ENCODE data around the gene NCLN.

NCLN gene

GRCh38 chr19:3142292-3142670 is 43.4 kb upstream of the NCLN start:
- TF ChIP-seq POLR2AphosphoS5 (IDR thresholded peaks at IDR 0.05; ENCODE audit: low read depth) (no peak), SPI1 (IDR thresholded peaks at IDR 0.05; ENCODE audit: borderline replicate concordance, low read depth) (no peak), GABPA (IDR thresholded peaks at IDR 0.05; ENCODE audit: low read depth) (no peak), CTCF (IDR thresholded peaks at IDR 0.05; ENCODE audit: insufficient read depth, low read length) (no peak), REST (IDR thresholded peaks at IDR 0.05; ENCODE audit: insufficient replicate concordance, low read depth) (no peak)
- Histone ChIP-seq H3K27me3 (ENCODE audit: insufficient read depth, poor library complexity, severe bottlenecking) (no peaks in the 10 kb centered on the region), H3K27ac (replicated peaks) (peak overlapping the region; percentile 27), H3K4me3 (replicated peaks; ENCODE audit: insufficient read depth, low read length) (no peak overlapping the region)
- DNase-seq (ENCODE audit: low read depth in 1 of 2, low spot score in 1 of 2) = no peak

DNA sequence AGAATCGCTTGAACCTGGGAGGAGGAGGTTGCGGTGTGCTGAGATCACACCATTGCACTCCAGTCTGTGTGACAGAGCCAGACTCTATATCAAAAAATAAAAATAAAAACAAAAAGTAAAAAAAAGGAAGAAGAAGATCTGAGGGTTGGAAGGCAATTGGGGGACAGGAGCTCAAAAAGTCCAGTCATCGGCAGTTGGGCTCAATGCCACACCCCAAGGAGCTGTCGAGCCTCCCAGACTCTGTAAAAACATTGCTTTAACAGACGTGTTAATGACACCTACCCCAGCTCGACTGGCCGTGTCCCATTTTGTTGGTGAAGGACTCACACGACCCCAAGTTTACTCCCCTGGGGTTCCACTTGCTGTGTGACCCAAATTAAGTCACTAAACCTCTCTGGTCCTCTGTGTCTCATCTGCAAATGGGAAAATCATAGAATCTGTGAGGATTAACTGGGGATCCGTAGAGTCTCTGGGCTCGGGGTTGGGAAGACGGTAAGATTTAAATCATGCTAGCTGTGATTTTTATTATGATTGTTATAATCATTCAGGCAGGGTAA is 42.9 kb upstream of the NCLN start:
- Histone ChIP-seq H3K27me3 (ENCODE audit: insufficient read depth, poor library complexity, severe bottlenecking) (no peaks in the 10 kb centered on the region), H3K4me3 (replicated peaks; ENCODE audit: insufficient read depth, low read length) (no peak overlapping the region), H3K27ac (replicated peaks) (peak overlapping the region; percentile 27; the same call in 1 of the 2 replicates)
- TF ChIP-seq POLR2AphosphoS5 (IDR thresholded peaks at IDR 0.05; ENCODE audit: low read depth) = no peak
- no peak for DNase-seq (ENCODE audit: low read depth in 1 of 2, low spot score in 1 of 2)

DNA sequence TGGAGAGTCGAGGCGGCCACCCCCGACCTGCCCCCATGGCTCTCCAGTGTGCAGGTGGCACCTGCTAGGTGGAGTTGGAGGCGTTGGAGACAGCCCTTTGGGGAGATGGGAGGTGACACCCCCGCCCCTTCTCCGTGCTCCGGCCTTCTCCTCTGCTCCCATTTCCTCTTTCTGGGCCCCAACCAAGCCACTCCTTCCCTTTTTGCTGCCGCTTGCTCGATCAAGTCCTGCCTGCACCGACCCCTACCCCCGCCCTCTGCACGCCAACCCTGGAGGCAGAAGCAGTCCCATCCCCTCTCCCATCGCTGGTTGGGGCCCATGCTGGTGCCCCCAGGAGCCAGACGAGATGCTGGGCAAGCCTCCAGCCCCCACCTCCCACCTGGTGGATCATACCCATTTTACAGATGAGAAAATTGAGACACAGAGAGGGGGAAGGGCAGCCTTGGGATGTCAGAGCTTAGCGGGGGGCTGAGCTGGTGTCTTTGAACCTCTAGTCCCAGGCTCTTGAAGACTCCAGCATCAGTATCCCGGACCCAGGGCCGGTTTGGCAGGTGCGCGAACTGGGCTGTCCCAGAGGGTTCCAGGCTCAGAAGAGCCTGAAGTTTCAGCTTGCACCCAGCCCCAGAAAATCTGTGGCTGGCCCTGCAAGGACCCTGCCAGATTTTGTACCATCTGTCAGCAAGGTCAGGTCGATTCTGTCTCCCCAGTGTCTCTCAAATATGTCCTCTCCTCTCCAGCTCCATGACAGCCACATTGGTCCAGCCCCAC is 39.6 kb upstream of the NCLN start:
- no peak for TF ChIP-seq GABPA (IDR thresholded peaks at IDR 0.05; ENCODE audit: low read depth)
- TF ChIP-seq REST (IDR thresholded peaks at IDR 0.05; ENCODE audit: insufficient replicate concordance, low read depth) = no peak
- TF ChIP-seq SPI1 (IDR thresholded peaks at IDR 0.05; ENCODE audit: borderline replicate concordance, low read depth) = peak; percentile 97
- DNase-seq (ENCODE audit: low read depth in 1 of 2, low spot score in 1 of 2) = peak in 1 of 2 experiments; percentile 94
- peak overlapping the region; percentile 56 for H3K27ac ChIP-seq (replicated peaks)
- H3K27me3 ChIP-seq (ENCODE audit: insufficient read depth, poor library complexity, severe bottlenecking) = no peaks in the 10 kb centered on the region
- H3K4me3 ChIP-seq (replicated peaks; ENCODE audit: insufficient read depth, low read length) = no peak overlapping the region

- no peaks in the 10 kb centered on the region for H3K27me3 ChIP-seq (ENCODE audit: insufficient read depth, poor library complexity, severe bottlenecking)
- peak in 1 of 2 experiments; percentile 60 for DNase-seq (ENCODE audit: low read depth in 1 of 2, low spot score in 1 of 2)
- TF ChIP-seq CTCF (IDR thresholded peaks at IDR 0.05; ENCODE audit: insufficient read depth, low read length) (peak; percentile 54), REST (IDR thresholded peaks at IDR 0.05; ENCODE audit: insufficient replicate concordance, low read depth) (no peak), GABPA (IDR thresholded peaks at IDR 0.05; ENCODE audit: low read depth) (no peak)
- peak overlapping the region; percentile 56 for H3K27ac ChIP-seq (replicated peaks)
- no peak overlapping the region for H3K4me3 ChIP-seq (replicated peaks; ENCODE audit: insufficient read depth, low read length)
Observed at GRCh38 chr19:3146677-3147100, 39.0 kb upstream of the NCLN start.

Data from HL-60 (cell line).